ENCODE data around the gene RPS19BP1. TPM values are rescaled to one million over a fixed set of nuclear protein-coding genes. Genes with fewer than 3 reads are reported as not detected.

Gene RPS19BP1
- total RNA-seq, 1 donor from 2014 or later, result 67.7 TPM

GRCh38 chr22:39553429-39553828 is 20.9 kb upstream of the RPS19BP1 start:
- Mint-ChIP-seq H3K27ac (no peak overlapping the region), H3K36me3 (ENCODE audit: low read depth) (no peaks in the 10 kb centered on the region), H3K4me3 (no peak overlapping the region), H3K4me1 (peaks cover 7% of the 10 kb centered on the region), H3K9me3 (no peaks in the 10 kb centered on the region), H3K27me3 (peaks cover 50% of the 10 kb centered on the region)
- CTCF ChIA-PET, result no interaction called here
- ATAC-seq (ENCODE audit: low read depth) (no peak), DNase-seq (no peak)
- intact Hi-C loops (cut with micrococcal nuclease), result no loop called here
- POLR2A ChIA-PET, result interaction anchor here (0.7 kb wide), 1 partner anchor 448 kb away, joined by 6 read pairs; no protein-coding TSS in a partner anchor
- no peak for TF ChIP-seq CTCF (IDR thresholded peaks at IDR 0.05)

GRCh38 chr22:39547587-39547947 is 15.0 kb upstream of the RPS19BP1 start:
- Mint-ChIP-seq H3K27me3 (peaks cover 56% of the 10 kb centered on the region), H3K9me3 (no peaks in the 10 kb centered on the region), H3K27ac (no peak overlapping the region), H3K4me1 (peaks cover 4% of the 10 kb centered on the region), H3K36me3 (ENCODE audit: low read depth) (no peaks in the 10 kb centered on the region), H3K4me3 (no peak overlapping the region)
- DNase-seq (no peak), ATAC-seq (ENCODE audit: low read depth) (no peak)
- intact Hi-C loops (cut with micrococcal nuclease), result no loop called here
- ChIA-PET CTCF (no interaction called here), POLR2A (no interaction called here)
- TF ChIP-seq CTCF (IDR thresholded peaks at IDR 0.05), result no peak

GRCh38 chr22:39546889-39547586 is 14.5 kb upstream of the RPS19BP1 start:
- H3K36me3 Mint-ChIP-seq (ENCODE audit: low read depth), result no peaks in the 10 kb centered on the region
- H3K4me1 Mint-ChIP-seq, result peaks cover 4% of the 10 kb centered on the region
- H3K4me3 Mint-ChIP-seq, result no peak overlapping the region
- peaks cover 56% of the 10 kb centered on the region for H3K27me3 Mint-ChIP-seq
- no peak for TF ChIP-seq CTCF (IDR thresholded peaks at IDR 0.05)
- ATAC-seq (ENCODE audit: low read depth), result no peak
- no peaks in the 10 kb centered on the region for H3K9me3 Mint-ChIP-seq
- CTCF ChIA-PET, result no interaction called here
- DNase-seq, result no peak
- H3K27ac Mint-ChIP-seq, result no peak overlapping the region
- POLR2A ChIA-PET, result no interaction called here
- intact Hi-C loops (cut with micrococcal nuclease), result no loop called here

- Mint-ChIP-seq H3K27me3 (peaks cover 50% of the 10 kb centered on the region), H3K4me3 (no peak overlapping the region), H3K36me3 (ENCODE audit: low read depth) (no peaks in the 10 kb centered on the region), H3K4me1 (peaks cover 4% of the 10 kb centered on the region), H3K9me3 (no peaks in the 10 kb centered on the region), H3K27ac (no peak overlapping the region)
- DNase-seq, result peak; percentile 39
- no peak for TF ChIP-seq CTCF (IDR thresholded peaks at IDR 0.05)
- intact Hi-C loops (cut with micrococcal nuclease), result no loop called here
- ChIA-PET POLR2A (interaction anchor here (0.6 kb wide), 1 partner anchor 782 kb away, joined by 4 read pairs; no protein-coding TSS in a partner anchor), CTCF (interaction anchor here (1.2 to 1.6 kb wide), 2 partner anchors 11 to 479 kb away, joined by 3 to 9 read pairs; no protein-coding TSS in a partner anchor)
- no peak for ATAC-seq (ENCODE audit: low read depth)
Measured at GRCh38 chr22:39545386-39546365, 13.1 kb upstream of the RPS19BP1 start.

GRCh38 chr22:39543095-39543494 is 10.5 kb upstream of the RPS19BP1 start:
- intact Hi-C loops (cut with micrococcal nuclease), result no loop called here
- DNase-seq, result no peak
- ChIA-PET POLR2A (interaction anchor here (0.7 to 0.9 kb wide), 2 partner anchors 8 to 803 kb away, joined by 3 to 4 read pairs; partner anchors contain the start of gene ADSL), CTCF (interaction anchor here (0.7 to 2.9 kb wide), 4 partner anchors 478 to 497 kb away, joined by 3 to 18 read pairs (median 8); no protein-coding TSS in a partner anchor)
- no peak overlapping the region for H3K27ac Mint-ChIP-seq
- peak; percentile 54 for ATAC-seq (ENCODE audit: low read depth)
- TF ChIP-seq CTCF (IDR thresholded peaks at IDR 0.05), result no peak
- H3K4me1 Mint-ChIP-seq, result peaks cover 4% of the 10 kb centered on the region
- no peaks in the 10 kb centered on the region for H3K9me3 Mint-ChIP-seq
- H3K27me3 Mint-ChIP-seq, result peaks cover 37% of the 10 kb centered on the region
- no peaks in the 10 kb centered on the region for H3K36me3 Mint-ChIP-seq (ENCODE audit: low read depth)
- H3K4me3 Mint-ChIP-seq, result no peak overlapping the region

Data from activated B cell treated with CpG ODN at 0.5 μM for 24 hours (primary cell).